GM21717 (cell line): ENCODE results near the gene BTRC.

Experiments used
- ATAC-seq: cut with Tn5 transposase; IDR thresholded peaks from one replicate; pipeline ENCODE4 v1.9.1; 2021; ENCODE audit warnings: mild to moderate bottlenecking, moderate library complexity; ENCODE audit not compliant: unreplicated experiment

BTRC gene

DNA sequence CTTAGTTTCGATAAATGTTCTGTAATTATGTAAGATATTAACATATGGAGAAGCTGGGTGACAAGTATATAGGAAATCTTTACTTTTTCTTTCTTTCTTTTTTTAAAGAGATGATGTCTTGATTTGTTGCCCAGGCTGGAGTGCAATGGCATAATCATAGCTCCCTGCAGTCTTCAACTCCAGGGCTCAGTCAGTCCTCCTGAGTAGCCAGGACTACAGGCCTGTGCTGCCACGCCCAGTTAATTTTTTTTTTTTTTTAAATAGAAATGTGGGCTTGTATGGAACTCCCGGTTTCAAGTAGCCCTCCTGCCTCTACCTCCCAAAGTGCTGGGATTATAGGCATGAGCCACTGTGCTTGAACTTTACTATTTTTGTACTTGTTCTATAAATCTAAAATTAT is 122.4 kb downstream of the BTRC start:
- no peak for ATAC-seq

DNA sequence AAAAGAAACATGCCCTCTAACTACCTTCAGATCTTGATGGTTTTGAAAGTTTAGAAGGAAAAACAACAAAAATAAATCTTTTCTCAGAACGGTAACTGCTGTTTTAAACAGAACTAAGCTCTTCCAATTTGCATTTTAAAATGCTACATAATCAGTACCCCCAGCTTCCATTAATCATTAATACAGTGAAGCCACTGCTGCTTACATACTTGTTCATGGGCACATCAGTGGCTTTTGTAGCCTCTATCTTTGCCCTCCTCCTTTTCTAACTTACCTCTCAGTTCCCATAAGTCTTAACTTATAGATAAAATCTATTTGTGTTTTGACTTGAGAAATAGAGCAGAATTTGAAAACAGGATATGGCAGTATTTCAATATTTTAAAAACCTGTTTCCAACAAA is 125.0 kb downstream of the BTRC start:
- ATAC-seq: no peak

DNA sequence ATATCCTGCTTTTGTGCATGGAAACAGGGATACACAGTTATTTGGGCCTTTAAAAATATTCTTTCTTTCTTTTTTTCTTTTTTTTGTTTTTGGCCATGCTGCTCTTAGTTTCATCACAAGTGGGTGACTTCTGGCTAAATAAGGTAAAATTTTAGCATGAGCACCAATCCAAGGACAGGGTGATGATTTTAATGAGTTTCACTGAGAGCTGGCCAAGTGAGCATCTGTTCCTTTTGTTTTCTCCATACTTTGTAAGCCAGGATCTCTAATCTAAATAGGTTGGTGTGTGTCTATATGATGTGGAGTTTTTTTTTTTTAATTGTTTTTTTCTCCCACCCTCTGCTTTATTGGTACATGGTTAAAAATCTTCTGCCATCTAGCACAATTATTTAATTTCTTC is 127.3 kb downstream of the BTRC start:
- ATAC-seq: no peak

DNA sequence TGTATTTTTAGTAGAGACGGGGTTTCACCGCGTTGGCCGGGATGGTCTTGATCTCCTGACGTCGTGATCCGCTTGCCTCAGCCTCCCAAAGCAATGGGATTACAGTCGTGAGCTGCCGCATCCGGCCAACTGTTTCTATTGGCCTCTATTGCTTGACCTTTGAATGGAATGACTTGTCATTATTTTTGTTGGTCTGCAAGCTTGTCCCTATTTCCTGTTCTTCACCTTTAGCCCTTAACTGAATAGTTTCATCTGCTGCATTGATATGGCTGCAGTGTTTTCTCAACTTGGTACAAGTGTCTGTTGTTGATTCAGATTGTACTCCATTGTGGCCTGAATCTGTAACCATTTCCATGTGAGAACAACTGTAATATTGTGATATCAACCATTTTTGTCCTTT is 128.6 kb downstream of the BTRC start:
- no peak for ATAC-seq

DNA sequence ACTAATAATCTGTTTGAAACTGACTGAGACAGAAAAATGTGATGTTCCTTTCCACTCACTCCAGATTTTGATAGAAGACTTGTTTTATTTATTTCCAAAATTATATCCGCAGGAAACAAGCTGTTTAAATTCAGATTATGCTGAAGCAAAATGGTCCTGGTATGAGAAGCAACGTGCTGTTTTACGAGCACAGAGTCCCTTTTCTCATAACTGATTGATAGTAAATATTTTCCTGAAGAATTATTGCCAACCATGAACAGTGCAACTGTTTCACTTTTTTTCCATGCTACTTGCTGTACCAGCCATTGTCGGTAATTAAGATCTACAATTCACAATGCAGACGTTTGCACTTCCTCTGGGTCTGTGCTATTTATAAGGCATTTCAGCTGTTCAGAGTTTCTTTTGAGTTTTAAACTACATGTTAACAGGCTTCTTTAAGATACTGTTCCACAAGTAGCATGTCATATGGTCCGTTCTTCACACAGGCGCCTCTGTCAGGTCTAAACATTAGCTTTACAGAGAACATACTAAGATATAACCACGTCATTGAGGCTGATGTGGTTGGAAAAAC is 130.3 kb downstream of the BTRC start:
- ATAC-seq: no peak

DNA sequence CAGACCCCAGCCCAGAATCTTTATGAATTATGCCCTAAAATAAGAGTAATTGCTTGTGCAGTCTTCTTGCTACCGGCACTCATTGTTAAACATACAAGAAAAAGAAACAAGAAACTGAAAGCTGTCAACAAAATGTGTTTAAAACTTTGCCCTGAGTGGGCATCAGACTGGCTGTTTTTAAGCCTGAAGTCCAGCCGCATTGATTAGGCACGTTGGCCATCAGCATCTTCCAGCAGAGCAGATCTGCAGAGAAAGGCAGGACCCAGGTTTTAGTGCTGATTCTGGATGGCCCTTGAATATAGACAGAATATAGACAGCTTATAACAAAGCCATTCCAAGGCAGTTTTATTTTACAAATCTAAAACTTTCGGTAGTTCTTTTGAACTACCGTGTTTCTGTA is 131.2 kb downstream of the BTRC start:
- ATAC-seq: no peak

DNA sequence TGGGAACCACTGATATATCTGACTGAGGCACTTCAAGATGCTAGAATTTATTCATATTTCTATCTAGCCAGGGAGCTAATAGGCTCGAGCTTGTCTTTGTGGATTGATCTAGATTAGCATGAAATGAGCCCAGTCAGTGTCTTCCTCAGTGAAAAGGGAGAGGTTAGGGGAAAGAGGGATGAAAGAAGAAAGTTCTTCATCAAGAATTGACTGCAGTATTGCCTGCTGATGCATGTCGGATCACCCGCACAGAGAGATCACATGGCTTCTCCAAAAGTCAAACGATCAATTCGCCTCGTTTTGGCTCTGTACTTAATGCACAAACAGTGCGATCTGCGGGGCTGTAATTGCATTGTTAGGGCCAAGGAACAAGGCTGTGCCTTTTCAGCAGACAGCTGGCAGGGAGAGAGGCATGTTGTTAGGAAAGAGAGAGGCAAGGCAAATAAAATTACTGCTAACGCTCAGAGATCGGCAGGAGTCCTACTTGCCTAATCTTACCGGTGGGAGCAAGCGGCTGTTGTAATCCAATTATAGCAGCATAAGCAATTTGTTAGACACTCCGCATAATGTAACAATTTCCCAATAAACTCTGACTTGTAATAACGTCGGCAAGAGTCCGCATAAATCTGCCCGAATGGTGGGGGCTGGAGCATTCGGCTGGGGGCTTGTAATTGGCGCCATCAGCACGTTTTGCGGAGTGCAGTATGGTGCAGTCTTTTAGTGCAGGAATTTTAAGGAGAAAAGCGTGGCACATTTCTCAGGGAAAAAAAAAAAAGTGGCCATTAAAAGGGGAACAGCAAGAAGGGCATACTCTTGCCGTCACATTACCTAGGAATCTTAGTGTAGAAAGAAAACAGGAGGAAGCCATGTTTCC is 132.0 kb downstream of the BTRC start:
- no peak for ATAC-seq

DNA sequence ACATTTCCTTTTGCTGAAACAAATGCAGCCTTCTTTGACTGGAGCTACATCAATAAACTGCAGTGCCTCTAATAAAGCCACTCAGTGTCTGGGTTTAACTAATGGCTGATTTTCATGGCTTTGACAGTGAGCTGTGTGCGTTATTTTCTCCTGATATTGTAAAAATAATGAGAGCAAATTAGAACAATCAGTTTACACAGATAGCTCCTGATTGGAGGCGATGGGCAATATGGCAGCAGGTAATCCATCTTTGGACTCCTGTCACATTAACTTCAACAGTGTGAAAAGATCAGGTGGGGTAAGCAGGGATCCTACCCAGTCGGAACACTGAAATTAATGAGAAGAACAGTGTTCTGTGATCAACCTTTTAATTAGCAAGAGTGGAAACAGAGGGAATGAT is 133.4 kb downstream of the BTRC start:
- no peak for ATAC-seq

DNA sequence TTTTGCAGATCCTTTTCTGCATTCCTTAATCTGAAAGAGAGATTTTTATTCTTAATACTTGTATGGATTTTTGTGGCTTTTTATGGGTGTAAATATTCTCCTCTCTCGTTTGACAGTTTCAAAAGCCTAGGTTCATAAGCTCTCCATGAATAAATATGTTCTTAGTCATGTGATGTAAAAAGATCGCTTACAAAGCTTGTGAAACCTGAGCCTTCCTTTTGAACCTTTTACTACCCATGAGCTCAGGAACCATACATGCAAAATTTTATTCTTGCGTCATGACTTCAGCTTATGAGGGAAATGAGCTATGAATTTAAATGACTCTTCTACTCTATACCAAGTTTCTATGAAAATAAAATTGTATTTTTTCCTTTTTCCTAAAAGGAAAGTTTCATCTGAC is 135.4 kb downstream of the BTRC start:
- ATAC-seq: no peak

DNA sequence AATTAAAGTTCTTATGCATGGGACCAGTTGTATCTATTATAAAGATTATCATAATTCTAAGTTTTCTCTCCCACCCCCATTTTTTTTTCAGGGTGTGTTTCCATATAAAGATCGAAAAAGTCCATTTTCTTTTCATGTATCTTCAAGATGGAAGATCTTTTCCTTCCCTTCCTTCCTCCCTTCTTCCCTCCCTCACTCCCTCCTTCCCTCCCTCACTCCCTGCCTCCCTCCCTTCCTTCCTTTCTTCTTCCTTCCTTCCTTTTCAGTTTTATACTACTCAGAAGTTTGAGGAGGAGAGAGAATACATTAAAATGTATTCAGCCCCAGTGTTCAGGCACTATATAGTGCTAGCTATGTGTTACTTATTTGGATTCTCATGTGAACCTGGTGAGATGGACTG is 136.1 kb downstream of the BTRC start:
- ATAC-seq: no peak

DNA sequence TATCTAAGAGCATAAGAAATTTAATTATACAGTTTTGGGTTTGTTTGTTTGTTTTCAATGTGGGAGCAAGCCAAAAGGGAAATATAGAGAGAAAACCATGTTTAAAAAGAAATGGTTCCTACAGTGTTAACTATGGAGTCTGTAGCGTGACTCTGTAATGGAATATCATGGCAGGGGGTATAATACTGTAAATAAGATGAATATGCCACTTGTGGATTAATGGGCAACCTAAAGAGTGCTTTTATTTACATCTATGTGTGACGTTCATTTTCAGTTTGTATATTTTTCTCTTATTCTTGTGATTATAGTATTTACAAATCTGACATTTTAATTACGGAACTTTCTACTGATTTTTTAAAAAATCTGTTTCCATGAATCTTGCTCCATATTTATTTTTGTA is 138.2 kb downstream of the BTRC start:
- ATAC-seq: no peak

DNA sequence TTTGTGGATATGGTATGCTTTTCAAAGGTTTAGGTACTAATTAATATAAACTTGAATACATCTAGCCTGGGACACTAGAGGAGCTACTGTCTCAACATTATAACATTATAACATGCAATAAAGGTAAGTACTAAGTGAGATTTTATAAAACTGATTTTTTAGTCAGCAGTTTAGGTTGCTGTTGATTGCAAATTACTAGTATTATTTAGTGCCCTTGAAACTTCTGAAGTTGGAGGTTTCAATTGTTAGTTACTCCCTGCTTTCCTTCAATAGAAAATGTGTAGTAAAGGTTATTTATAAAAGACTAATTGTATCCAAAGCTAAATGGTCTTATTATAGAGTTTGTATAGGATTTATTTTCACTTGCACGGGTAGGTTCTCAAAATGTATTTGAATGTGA is 138.8 kb downstream of the BTRC start:
- ATAC-seq: no peak

DNA sequence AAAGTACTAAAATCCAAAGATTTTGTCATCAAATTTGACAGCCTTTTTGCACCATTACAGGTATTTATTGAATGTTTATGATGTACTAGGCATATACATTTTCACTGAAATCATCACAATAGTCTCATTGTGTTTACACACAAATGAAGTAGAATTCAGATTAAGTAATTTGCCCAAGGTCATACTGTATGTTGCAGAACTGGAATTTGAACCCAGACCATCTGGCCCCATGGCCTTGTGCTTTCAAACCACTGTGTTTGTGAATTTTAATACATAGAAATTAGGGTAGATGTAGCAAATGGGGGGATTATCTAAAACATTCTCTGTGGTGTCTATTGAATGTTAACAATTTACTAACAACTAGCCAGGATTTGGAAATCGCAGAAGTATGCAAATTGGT is 139.3 kb downstream of the BTRC start:
- ATAC-seq: no peak

DNA sequence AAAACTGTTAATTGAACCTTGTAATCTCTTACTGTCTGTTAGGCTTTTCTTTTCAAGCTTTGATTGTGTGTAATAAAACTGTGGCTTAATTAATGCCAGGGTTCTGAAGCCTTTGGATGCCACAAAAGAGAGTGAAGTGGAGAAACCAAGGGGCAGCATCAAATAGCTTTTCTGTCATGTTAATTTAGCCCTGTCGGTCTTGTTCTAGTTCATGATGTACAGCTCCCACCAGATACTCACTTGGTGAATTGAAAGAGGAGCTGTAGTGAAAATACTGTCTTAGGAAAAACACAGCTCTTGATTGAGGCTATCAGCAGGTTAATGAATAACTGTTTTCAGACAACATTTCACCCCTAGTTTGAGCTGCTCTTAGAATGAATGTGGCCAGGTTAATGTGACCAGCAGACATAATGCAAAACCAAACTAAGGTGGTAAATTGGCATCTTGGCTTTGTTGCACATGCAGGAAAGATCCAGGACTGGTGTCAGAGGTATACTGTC is 139.9 kb downstream of the BTRC start:
- ATAC-seq: no peak

DNA sequence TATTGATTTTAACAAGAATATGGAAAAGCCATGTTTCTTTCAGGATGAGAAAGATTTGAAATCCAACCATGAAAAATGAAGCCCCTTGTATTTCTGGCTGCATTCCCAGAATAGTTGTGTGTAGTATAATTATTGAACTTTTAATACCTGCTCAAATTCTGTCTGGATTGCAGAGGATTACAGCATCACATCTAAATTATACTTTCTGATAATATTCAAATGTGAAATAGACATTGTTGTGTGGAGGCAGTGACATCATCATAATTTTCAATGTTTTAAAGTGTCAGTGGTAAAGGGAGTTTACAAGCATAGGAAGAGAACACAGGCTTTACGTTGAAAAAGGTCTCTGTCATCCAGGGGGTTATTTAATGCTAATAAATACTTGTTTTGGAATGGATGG is 140.7 kb downstream of the BTRC start:
- no peak for ATAC-seq

DNA sequence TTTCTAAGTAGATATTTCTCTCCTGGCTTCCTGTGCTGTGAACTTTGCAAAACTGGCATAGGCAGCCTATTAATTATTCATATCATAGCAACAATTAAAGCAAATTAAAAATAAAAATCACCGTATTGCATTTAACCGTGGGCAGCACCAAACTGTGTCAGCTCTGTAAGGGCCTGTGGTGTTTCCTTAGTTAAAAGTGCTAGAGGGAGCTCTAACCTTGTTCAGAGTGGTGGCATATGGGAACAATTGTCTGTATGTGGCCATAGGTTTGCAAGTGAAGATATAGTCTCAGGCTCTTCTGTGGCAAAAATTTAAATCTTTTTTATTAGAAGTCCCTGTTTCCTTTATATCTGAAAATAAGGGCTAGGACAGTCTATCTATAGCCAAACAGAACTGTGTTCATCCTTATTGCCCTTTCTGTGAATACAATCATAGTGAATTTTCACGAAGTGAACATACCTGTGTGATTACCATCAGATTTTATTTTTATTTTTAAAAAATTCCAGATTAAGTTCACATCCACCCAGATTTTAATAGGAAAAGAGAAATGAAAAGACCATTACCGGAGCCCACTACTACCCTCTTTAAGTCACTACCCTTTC is 141.5 kb downstream of the BTRC start:
- no peak for ATAC-seq

DNA sequence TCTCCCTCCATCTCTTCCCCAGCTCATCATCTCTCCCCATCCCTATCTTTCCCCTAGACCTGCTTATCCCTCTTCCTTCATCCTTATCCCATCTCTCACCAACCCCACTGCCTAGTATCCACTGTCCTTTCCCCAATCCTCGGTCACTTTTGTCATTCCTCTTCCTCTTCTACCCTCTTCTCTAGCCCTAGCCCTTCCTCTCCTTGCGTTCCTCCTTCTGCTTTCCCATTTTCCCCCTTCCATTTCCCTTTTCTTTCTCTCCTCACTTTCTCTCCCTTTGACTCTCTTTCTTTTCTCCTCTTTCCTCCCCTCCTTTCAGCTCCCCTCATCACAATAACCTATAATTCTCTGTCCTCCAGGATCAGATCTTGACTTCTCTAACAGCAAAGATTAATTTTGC is 150.5 kb downstream of the BTRC start:
- no peak for ATAC-seq

DNA sequence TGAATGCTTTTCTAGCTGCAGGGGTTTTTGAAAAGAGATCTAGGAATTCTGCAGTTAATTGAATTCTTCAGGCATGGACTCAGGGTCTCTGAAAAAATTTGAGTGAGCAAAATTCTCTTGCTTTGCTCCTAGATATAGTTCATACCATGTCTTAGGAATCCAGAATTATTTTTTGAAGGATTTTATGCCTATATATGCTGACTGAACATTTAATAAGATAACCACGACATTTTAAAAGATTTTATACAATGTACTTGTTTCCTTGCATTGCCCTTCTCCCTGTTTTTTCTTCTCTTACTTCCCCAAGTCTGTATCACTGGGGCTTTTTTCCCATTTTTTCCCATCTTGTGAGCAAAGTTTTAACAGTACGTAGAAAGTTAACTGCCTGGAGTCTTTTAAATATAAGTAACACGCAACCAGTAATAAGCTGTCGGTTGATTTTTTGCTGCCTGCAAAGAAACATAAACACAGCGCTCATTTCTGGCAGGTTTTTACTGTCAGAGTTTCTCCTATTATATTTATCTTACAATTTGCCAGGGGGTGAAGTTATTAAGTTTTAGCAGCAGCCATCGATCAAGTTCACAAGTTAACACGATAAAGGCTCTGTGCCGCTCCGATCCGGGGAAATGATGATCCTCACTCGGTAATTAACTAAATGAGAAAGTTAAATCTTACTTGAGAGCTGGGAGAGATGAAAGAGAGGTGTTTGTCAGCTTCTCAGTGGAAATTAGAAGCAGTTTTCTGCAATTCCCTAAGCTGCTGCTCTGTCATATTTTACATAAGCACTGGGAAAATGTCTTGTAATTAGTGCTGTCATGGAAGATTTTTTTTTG is 153.1 kb downstream of the BTRC start:
- no peak for ATAC-seq

DNA sequence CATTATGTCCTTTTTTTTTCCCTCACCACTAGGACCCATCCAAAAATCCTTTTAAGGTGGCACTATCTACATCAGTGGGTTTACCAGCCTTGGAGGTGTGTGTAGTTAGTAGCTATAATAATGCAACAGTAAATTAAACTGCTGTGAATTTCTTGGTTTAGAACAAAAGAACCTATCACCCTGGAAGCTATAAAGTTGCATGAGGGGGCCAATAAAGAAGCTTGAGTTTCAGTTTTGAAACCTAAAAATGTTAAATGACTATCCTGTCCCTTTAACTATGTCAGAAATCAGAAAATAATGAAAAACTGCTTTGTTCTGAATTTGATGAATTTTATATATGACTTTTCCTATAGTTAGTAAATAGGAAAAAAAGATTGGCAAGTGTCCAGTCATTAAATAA is 153.9 kb downstream of the BTRC start:
- no peak for ATAC-seq

DNA sequence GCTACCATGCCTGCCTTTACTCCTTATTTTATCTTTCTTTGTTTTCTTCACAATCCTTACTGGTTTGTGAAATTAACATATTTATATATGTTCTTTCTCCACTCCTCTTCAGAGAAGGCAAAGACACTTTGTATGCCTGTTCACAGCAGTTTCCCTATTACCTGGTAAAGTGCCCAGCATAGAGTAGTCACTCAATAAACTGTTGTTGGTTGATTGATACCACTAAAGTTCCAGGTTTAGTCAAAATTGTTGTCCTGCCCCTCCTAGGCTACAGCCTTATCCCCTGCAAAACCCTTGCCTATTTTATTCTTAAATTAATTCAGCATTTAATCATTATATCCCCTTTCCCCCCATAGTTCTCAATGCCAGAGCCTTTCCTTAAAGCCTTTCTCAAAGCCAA is 158.0 kb downstream of the BTRC start:
- ATAC-seq: no peak

DNA sequence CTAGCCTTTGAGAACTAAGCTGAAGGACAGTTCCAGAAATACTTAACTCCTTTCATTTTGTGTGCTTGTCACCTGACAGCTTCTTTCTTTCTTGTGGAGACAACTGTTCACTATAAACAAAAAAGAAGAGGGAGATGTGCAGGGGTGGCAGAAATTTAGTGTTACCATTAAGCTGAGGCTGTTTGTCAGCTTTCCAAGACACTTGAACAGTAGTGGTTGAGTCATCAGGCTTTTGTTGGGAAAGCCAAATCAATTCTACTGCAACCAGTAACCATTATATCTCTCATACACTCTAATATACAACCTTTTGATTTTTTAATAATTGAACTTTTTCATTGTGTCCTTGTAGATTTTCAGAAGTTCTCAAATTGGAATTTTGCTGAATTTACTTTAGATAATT is 158.8 kb downstream of the BTRC start:
- no peak for ATAC-seq
